Smooth muscle cell of trachea (primary cell): Measurements from ENCODE around the gene HEXIM1. TPM values are rescaled to one million over a fixed set of nuclear protein-coding genes. Genes with fewer than 3 reads are reported as not detected.

Experiments
- total RNA-seq: library from RNA; depleted of rRNA; stranded (reverse); fragments of >200 nt; gene quantifications from 2 replicates; pipeline ENCODE4 v1.2.1, GENCODE V29; 2014

HEXIM1 gene
- total RNA-seq: 8.1 and 12.2 TPM in 2 replicates

DNA sequence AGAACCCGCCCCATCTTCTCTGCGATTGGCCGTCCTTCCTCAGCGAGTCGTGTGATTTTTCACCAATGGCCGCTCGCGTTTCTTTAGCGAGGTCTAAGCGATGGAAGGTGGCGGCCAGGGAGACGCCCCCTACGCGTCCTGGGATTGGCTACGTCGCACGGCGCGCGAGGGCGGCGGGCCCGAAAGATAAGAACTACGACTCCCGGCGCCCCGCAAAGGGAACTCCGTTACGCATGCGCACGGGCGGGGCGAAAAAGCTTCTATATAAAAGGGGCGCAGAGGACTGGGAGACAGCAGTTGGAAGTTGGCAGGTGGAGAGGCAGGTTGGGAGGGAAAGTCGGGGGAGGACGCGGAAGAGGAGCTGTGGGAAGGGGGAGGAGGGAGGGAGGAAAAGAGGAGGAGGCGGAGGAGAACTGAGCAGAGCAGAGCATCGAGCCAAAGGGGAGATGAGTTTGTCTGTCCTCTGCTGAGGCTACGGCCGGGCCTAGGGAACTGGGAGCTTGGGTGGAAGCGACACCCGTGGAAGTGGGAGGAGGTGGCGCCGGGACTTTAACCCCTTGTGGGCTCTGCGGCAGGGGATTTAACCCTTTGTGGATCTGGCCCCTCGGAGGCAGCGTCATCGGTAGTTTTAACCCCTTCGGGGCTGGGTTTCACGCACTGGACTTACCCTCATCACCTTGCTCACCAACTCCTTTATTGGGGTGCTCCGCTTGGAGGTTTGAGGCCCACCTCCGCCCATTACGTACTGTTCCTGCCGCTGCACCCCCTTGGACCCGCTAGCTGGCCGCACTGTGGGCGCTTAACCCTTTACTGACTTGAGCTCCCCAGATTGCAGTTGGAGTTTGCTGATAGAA is at the start of gene HEXIM1:
HEXIM1 (plus strand) TSS at position 293 of the 854 bp plus-strand sequence. CDS start 716 bp downstream, outside the sequence.

DNA sequence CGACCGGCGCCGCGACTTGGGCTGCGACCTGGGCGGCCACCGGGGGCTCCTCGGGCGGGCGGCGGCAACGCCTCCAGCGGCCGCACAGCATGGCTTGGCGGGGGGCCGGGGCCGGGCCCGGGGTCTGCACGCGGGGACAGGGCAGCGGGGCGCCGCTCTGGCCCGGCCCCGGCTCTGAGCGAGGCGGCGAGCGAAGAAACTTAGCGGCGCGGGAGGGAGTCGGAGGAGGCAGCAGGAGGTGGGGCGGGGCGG is 16.0 kb upstream of the HEXIM1 start, which contains the start of gene PLCD3:
PLCD3 (minus strand) TSS at position 196 of the 252 bp plus-strand sequence; CDS start at position 91, 105 bp downstream.

DNA sequence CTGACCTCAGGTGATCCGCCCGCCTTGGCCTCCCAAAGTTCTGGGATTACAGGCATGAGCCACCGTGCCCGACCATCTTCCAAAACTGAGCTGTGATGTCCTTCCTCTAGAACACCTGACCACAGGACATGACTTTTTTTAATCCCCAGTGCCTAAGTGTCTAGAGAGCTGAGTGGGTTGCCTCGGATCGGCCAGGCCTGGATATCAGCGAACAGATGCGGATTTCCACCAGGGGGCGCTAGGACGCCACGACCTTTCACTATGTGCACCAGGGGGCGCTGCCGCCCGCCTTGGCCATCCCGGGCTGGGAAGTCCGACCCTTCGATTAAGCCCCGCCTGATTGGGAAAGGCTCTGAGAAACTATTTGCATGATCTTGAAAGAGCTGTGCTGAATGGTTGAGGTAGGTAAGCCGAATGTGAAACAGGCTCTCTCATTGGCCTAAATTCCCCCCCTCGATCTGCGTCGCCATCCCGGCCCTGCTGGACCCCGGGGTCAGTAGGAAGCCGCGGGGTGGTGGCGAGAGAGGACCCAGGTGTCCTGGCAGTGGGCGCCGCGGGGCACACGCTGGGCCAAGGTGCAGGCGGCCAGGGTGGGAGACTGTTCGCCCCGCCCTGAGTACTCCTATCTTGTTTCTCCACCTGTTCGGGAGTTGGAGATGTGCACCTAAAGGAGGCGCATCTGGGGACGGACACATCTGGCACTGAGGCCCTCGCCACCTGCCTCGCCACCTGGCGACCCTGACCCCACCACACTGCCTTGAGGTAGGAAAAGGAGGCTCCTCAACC is 12.9 kb upstream of the HEXIM1 start, which contains the start of gene ACBD4:
ACBD4 (plus strand) TSS at position 496 of the 786 bp plus-strand sequence. CDS start 458 bp downstream, outside the sequence.

GRCh38 chr17:45161288-45162024 is 13.2 kb downstream of the HEXIM1 start, which contains the start of gene HEXIM2:
TSS of gene HEXIM2 (plus strand) at chr17:45161875. CDS start at chr17:45162794, 919 bp downstream.

Other genes with a start within 250 kb of the HEXIM1 start
- gene EFTUD2, start 249.0 kb upstream of the HEXIM1 start, total RNA-seq: 86.7 and 122 TPM in 2 replicates
- 0.15 TPM in 1 of 2 replicates, not detected in the other for gene GFAP, start 233.0 kb upstream of the HEXIM1 start, total RNA-seq
- gene KIF18B, start 200.7 kb upstream of the HEXIM1 start, total RNA-seq: 0.50 and 6.7 TPM in 2 replicates
- gene C1QL1, start 180.2 kb upstream of the HEXIM1 start, total RNA-seq: 0.29 and 0.99 TPM in 2 replicates
- gene DCAKD, start 96.8 kb upstream of the HEXIM1 start, total RNA-seq: 29.4 and 64.2 TPM in 2 replicates
- 66.0 and 118 TPM in 2 replicates for gene NMT1, start 87.2 kb upstream of the HEXIM1 start, total RNA-seq
- 34.6 and 72.0 TPM in 2 replicates for gene PLCD3, start 16.0 kb upstream of the HEXIM1 start, total RNA-seq
- gene ACBD4, start 12.8 kb upstream of the HEXIM1 start, total RNA-seq: 7.9 and 16.0 TPM in 2 replicates
- gene HEXIM2, start 13.4 kb downstream of the HEXIM1 start, total RNA-seq: 11.1 and 13.6 TPM in 2 replicates
- gene FMNL1, start 73.4 kb downstream of the HEXIM1 start, total RNA-seq: 12.1 and 19.5 TPM in 2 replicates
- not detected in 2 replicates for gene SPATA32, start 113.6 kb downstream of the HEXIM1 start, total RNA-seq
- 3.3 and 5.6 TPM in 2 replicates for gene MAP3K14, start 168.5 kb downstream of the HEXIM1 start, total RNA-seq